Stromal cell of bone marrow (primary cell): ENCODE measurements around the gene ERV3-1.
"Not testable (repeated sequence)": the region's sequence is repeated elsewhere in the genome, so short reads cannot be mapped to it uniquely, and the experiment has no call there.

Experiments used
- DNase-seq: peaks from one replicate; pipeline ENCODE4 v3.0.0-alpha.2; 2012; ENCODE audit warnings: low read depth

ERV3-1 gene

DNA sequence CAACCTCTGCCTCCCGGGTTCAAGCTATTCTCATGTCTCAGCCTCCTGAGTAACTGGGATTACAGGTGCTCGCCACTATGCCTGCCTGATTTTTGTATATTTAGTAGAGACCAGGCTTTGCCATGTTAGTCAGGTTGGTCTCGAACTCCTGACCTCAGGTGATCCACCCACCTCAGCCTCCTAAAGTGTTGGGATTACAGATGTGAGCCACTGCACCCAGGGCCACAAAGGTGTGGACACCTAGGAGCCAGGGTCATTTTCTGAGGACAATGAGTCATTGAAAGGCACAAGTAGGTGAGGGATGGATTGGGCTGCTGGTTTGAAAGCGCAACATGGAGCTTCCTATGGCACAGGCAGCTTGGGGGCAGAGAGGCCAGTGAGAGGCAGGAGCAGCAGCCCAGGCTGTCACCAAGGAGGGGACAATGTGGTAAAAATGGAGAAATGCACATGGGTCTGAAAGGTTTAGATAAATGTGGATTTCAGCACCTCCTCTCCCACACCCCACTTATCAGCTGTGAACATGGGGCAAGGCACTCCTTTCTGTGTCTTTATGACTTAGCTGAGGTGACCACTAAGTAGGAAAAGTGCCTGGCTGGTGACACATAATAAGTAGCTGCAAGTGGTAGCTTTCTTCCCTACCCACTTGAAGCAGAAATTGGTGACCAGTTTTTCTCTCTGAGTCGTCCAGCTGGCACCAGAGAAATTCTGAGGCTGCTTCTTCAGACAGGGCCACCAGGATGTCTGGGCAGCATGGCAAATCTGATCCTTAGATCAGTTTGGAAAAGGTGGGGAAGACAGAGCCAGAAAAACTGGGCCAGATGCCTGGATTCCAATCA, 61.6 kb downstream of the ERV3-1 start:
- DNase-seq, result not testable (repeated sequence)
